HG03175 (cell line): Measurements from ENCODE around the gene SNX15.

ENCODE experiments used
- ATAC-seq: cut with Tn5 transposase; IDR thresholded peaks from one replicate; pipeline ENCODE4 v1.9.1; 2021; ENCODE audit warnings: mild to moderate bottlenecking, moderate library complexity; ENCODE audit not compliant: unreplicated experiment

The SNX15 gene

GRCh38 chr11:65083134-65083833, 56.0 kb downstream of the SNX15 start:
- ATAC-seq: peak; percentile 3

- ATAC-seq: peak; percentile 79
These were observed 56.8 kb downstream of the SNX15 start, which contains the start of the genes CDCA5 and ZFPL1 for GRCh38 chr11:65083834-65084597. Gene CDCA5 (minus strand): TSS chr11:65084040. CDS start chr11:65083978, 62 bp downstream. Gene ZFPL1 (plus strand): TSS chr11:65084222. CDS start chr11:65084699, 477 bp downstream.

DNA sequence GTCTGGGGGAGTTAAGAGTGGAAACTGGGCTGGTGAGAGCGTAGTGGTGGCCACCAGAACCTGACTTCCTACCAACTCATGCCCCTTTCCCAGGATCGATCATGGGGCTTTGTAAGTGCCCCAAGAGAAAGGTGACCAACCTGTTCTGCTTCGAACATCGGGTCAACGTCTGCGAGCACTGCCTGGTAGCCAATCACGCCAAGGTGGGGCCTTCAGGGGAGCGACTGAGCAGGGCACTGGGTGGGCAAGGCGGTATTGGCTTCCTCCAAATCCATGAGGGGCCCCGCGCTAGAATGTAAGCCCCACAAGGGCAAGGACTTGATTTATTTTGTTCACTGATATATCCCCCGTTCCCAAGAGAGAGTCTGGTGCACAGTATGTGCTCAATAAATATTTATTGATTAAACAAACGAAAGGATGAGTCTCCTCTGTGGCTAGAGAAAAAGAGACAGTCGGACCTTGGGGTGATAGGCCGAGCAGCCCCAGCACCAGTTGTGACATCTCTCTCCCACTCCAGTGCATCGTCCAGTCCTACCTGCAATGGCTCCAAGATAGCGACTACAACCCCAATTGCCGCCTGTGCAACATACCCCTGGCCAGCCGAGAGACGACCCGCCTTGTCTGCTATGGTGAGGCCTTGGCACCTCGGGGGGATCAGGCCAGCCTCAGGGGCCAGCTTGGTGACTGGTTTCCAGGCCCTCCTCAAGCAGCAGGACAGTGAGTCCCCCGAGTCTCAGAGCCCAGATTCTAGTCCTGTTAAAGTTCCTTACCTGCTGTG, 57.5 kb downstream of the SNX15 start:
- no peak for ATAC-seq

DNA sequence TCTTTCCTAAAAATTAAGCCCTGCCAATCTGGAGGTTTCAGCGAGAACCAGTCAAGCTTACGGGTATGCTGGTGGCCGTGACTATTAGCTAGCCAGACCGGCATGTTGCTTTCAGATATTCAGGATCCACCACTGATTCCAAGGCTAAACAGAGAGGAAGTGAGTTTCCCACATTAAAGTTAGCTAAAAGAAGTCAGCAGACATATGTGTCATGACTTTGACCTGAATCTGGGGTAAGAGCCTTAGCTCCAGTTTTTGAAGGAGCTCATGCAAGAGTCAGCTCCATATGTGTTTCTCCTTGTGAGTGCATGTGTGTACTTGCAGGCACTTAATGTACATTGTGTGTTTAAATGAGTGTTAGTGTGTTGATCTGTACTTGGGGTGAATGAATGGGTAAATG, 58.2 kb downstream of the SNX15 start:
- no peak for ATAC-seq

GRCh38 chr11:65086809-65087208, 59.6 kb downstream of the SNX15 start:
- no peak for ATAC-seq

GRCh38 chr11:65087216-65087615, 60.0 kb downstream of the SNX15 start:
- ATAC-seq: no peak

DNA sequence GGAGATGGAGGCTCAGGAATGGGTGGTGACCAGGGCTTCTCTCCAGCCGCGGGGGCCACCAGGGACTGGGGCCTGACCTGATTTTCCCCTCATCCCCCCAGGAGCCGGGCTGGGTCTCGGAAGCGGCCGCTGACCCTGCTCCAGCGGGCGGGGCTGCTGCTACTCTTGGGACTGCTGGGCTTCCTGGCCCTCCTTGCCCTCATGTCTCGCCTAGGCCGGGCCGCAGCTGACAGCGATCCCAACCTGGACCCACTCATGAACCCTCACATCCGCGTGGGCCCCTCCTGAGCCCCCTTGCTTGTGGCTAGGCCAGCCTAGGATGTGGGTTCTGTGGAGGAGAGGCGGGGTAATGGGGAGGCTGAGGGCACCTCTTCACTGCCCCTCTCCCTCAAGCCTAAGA, 60.6 kb downstream of the SNX15 start:
- no peak for ATAC-seq

DNA sequence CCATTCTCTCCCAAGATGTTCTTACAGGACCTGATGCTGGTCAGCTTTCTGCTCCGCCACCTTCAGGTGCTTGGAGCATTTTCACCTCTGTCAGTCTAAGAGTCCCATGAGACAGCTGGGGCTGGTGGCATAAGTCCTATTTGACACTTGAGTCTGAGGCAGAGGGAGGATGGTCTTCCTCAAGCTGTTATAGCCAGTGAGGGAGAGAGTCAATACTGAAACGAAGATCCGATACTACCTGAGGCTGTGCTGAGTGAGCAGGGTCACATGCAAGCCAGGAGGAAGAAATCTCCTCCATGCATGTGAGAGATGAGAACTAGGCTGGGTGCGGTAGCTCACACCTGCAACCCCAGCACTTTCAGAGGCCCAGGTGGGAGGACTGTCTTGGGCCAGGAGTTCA, 62.4 kb downstream of the SNX15 start:
- ATAC-seq: no peak
